ENCODE data around the gene TSEN15.

TSEN15 gene

DNA sequence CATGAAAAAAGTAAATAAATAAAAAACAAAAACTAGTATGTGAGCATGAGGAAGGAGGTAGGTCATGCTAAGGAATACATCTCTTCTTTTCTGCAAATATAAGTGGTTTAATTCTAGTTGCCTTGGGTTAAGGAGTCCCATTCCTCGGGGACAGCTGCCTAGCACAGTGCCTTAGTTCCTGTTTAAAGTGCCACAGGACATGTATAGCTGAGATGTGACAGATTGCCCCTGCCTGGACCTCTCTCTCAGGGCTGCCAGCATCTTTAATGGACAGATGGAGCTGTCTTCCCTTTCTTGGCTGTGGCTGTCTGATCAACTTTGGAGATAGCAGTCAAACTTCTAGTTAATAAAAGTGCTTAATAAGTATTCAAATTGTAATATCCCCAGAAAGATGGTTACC lies 50.0 kb downstream of the TSEN15 start:
- no peak for DNase-seq (ENCODE audit: low read depth)

DNA sequence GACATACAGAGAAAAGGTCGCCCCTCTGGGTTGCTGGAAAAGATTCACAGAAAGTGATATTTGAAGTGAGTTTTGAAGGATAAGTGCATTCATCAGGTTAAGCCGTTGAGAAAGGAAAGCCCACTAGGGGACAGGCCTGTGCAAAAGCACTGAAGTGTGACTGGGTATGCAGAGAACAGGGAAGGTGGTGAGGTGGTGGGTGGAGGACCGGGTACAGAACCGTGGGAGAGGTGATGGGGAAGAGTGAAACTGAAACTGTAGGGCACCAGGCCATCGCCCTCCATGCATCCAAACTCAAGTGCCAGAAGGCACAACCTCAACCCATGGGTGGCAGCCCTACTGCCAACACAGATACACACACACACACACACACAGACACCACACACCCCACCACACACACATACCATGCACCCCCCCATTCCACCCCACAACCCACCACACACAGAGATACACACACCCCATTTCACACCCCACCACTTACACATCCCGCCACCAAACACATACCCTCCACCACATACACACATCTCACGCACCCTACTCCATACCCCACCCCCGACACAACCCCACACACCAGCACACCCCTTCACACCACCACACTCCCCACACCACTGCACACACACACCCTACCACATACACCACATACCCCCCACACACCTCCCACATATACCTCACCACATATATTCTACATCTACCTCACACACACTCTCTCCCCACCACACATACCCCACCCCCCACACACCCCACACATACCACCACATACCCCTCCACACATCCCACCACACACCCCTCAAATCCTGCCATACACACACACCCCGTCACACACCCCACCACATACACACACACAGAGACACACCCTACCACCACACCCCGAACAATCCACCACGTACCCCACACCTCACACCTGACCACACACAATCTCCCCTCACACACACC lies 59.0 kb downstream of the TSEN15 start:
- no peak for DNase-seq (ENCODE audit: low read depth)

DNA sequence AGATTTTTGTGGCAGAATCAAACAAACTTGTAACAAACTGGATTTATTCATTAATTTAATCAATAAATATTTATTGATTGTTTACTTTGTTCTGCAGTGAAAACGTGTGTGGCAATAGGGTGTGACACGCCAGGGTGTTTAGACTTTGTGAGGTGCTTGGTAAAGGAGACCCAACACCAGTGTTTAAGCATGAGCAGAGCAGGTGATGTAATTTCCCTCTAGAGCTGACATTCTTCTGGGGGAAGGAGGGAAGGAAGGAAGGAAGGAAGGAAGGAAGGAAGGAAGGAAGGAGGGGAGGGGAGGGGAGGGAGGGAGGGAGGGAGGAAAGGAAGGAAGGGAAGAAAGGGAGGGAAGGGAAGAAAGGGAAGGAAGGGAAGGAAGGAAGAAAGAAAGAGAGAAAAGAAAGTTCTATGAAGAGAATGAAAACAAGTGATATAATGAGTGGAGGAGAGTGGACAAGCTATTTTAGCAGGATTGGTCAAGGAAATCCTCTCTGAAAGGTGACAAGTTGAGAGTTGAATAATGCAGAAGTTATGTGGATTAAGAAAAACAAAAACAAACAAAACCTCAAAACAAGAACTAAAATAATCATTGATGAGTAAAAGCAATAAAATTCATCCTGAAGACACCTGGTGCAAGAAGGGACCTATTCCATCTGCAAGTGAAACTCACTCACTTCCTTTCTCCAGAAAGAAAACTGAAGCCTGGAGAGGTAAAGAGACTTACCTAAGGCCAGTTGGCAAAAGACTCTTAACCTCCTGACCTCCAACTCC lies 60.8 kb downstream of the TSEN15 start:
- no peak for DNase-seq (ENCODE audit: low read depth)

DNA sequence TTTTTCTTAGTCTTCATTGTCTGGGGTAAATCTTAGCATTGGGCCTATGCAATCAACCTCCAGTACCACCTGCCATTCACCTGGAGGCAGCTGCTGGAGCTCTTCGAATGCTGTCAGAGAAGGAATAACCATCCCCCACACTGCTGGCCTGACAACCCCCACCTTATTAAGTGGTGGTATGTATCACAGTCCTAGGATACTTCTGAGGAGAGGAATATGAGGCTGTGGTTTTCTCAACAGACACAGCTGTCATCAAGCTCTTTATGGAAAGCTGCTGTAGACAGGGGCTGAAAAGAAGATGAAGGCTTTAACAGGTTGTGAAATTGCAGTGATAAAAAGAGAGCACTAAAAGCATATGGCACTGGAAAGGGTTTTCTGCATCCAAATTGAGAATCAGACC lies 61.7 kb downstream of the TSEN15 start:
- DNase-seq (ENCODE audit: low read depth) = no peak

DNA sequence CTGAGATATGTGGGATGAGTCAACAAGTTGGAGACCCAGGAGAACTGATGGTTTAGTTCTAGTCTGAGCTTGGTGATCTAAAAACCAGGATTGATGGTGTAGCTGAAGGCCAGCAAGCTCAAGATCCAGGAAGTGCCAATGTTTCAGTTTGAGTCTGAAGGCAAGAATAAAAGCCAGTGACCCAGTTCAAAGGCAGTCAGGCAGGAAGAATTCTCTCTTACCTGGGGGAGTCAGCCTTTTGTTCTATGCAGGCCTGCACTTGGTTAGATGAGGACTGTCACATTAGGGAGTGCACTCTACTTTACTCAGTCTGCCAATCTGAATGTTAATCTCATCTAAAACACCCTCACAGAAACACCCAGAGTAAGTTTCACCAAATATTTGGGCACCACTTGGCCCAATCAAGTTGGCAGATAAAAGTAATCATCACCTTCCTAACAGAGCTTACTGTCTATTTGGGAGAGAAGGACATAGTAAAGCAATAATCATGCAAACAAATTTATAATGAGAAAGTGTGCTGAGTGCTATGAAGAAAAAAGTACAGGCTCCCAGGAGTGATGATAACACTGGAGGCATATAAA lies 63.4 kb downstream of the TSEN15 start:
- DNase-seq (ENCODE audit: low read depth) = no peak

DNA sequence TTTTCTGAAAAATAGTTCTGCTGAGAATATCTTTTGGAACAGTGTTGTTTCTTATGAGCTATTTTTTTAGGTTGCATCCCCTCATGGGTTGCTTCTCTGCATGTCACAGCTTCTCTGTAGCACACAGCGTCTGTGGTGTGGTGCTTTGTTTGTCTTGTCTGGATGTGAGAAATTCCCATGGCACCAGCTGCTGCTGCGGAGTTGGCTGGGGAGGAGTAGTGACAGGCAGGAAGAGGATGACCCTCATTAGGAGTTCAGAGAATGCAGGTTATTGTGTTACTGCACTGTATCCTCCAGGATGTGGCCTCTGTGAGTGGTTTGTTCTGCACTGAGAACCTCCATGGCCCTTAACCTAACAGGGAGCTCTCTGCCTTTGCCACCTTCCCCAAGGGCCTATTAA lies 64.8 kb downstream of the TSEN15 start:
- no peak for DNase-seq (ENCODE audit: low read depth)

DNA sequence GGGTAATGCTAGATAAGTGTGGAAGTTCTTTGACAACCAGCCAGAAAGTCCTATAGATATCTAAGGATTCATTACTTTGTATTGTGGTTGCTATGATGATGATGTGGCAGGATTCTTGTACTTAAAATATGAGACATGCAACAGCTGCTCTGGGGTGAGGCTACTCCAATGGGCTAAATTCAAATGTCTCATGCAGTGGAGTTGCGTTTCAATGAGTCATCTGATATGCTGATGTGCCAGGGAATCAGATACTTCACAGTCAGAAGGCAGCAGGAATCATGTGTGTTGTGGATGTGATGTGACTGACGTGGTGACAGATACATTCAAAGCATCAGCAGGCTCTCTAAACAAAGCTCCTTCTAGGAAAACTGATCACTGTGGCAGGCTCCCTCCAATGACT lies 66.5 kb downstream of the TSEN15 start:
- no peak for DNase-seq (ENCODE audit: low read depth)

Data from stimulated activated CD8-positive, alpha-beta memory T cell treated with anti-CD3 and anti-CD28 coated beads, Interleukin-7, amount 100 ng/mL, for 24 hours (primary cell).